Parathyroid adenoma (tissue), 2 donors: ENCODE data around the gene PPIF.
A peak's percentile ranks its signal among the peaks of the same experiment; 100 is the strongest.

ENCODE experiments used
- H2AFZ ChIP-seq: fragments of 300-600 bp; sonication (generic); one replicate; pipeline ENCODE4 v1.7.0; 2017; ENCODE audit warnings: antibody characterized with exemption, mild to moderate bottlenecking
- H3K27ac ChIP-seq: fragments of 300-600 bp; sonication (generic); one replicate; pipeline ENCODE4 v1.7.0; 2017
- H3K27me3 ChIP-seq: fragments of 300-600 bp; sonication (generic); one replicate; pipeline ENCODE4 v1.7.0; 2017; ENCODE audit warnings: low read length; ENCODE audit not compliant: control insufficient read depth, insufficient read depth
- H3K36me3 ChIP-seq: fragments of 300-600 bp; sonication (generic); one replicate; pipeline ENCODE4 v1.7.0; 2017; ENCODE audit warnings: low read length; ENCODE audit not compliant: control insufficient read depth, insufficient read depth
- H3K4me1 ChIP-seq: fragments of 300-600 bp; sonication (generic); one replicate; pipeline ENCODE4 v1.7.0; 2017; ENCODE audit warnings: control low read depth
- H3K4me2 ChIP-seq: fragments of 300-600 bp; sonication (generic); one replicate; pipeline ENCODE4 v1.7.0; 2017; ENCODE audit warnings: low read length
- H3K4me3 ChIP-seq: fragments of 300-600 bp; sonication (generic); one replicate; pipeline ENCODE4 v1.7.0; 2017; ENCODE audit warnings: low read depth, low read length
- H3K79me2 ChIP-seq: fragments of 300-600 bp; sonication (generic); one replicate; pipeline ENCODE4 v1.7.0; 2017; ENCODE audit warnings: control low read depth
- H3K9ac ChIP-seq: fragments of 300-600 bp; sonication (generic); one replicate; pipeline ENCODE4 v1.7.0; 2017; ENCODE audit warnings: mild to moderate bottlenecking
- H3K9me3 ChIP-seq: fragments of 300-600 bp; sonication (generic); one replicate; pipeline ENCODE4 v1.7.0; 2017; ENCODE audit warnings: low read length; ENCODE audit not compliant: control insufficient read depth
- CTCF ChIP-seq: fragments of 300-600 bp; sonication (generic); IDR thresholded peaks from one replicate; pipeline ENCODE4 v1.7.0; 2017; ENCODE audit warnings: antibody characterized with exemption, mild to moderate bottlenecking
- donor health status: primary hyperparathyroidism.

The PPIF gene

GRCh38 chr10:79397051-79397450 is 49.8 kb downstream of the PPIF start:
- Histone ChIP-seq H3K9ac (no peak overlapping the region), H3K79me2 (peaks cover 3% of the 10 kb centered on the region), H3K36me3 (no peaks in the 10 kb centered on the region), H3K27me3 (no peaks in the 10 kb centered on the region), H3K27ac (peak overlapping the region; percentile 29), H3K4me3 (no peak overlapping the region), H2AFZ (no peak overlapping the region), H3K4me1 (peaks cover 21% of the 10 kb centered on the region), H3K9me3 (no peaks in the 10 kb centered on the region), H3K4me2 (no peak overlapping the region)
- no peak for TF ChIP-seq CTCF

GRCh38 chr10:79397575-79398303 is 50.5 kb downstream of the PPIF start:
- no peak overlapping the region for H3K4me2 ChIP-seq
- no peaks in the 10 kb centered on the region for H3K27me3 ChIP-seq
- H3K4me3 ChIP-seq: no peak overlapping the region
- no peak overlapping the region for H3K9ac ChIP-seq
- peaks cover 3% of the 10 kb centered on the region for H3K79me2 ChIP-seq
- H3K9me3 ChIP-seq: no peaks in the 10 kb centered on the region
- H3K4me1 ChIP-seq: peaks cover 21% of the 10 kb centered on the region
- H3K27ac ChIP-seq: peak overlapping the region; percentile 29
- H2AFZ ChIP-seq: no peak overlapping the region
- no peaks in the 10 kb centered on the region for H3K36me3 ChIP-seq
- no peak for TF ChIP-seq CTCF

GRCh38 chr10:79398642-79399041 is 51.4 kb downstream of the PPIF start:
- Histone ChIP-seq H3K27me3 (no peaks in the 10 kb centered on the region), H3K4me3 (no peak overlapping the region), H3K4me1 (peaks cover 21% of the 10 kb centered on the region), H3K9ac (no peak overlapping the region), H3K4me2 (no peak overlapping the region), H3K27ac (peak overlapping the region; percentile 87), H2AFZ (peak overlapping the region; percentile 93), H3K36me3 (no peaks in the 10 kb centered on the region), H3K79me2 (peaks cover 3% of the 10 kb centered on the region), H3K9me3 (no peaks in the 10 kb centered on the region)
- no peak for TF ChIP-seq CTCF

- Histone ChIP-seq H2AFZ (peak overlapping the region; percentile 93), H3K9me3 (no peaks in the 10 kb centered on the region), H3K27ac (peak overlapping the region; percentile 87), H3K4me2 (peak overlapping the region; percentile 33), H3K27me3 (no peaks in the 10 kb centered on the region), H3K9ac (no peak overlapping the region), H3K79me2 (peaks cover 3% of the 10 kb centered on the region), H3K4me1 (peaks cover 21% of the 10 kb centered on the region), H3K4me3 (peak overlapping the region; percentile 31), H3K36me3 (no peaks in the 10 kb centered on the region)
- TF ChIP-seq CTCF: no peak
These were observed 52.1 kb downstream of the PPIF start for GRCh38 chr10:79399223-79399831.
